GM23338 (cell line): ENCODE data around the gene RNF5. TPM values are rescaled to one million over a fixed set of nuclear protein-coding genes. Genes with fewer than 3 reads are reported as not detected.

ENCODE experiments used
- ATAC-seq: fragments of 200-7000 bp; cut with Tn5 transposase; 3 replicates; pipeline ENCODE4 v1.9.1; 2020
- DNase-seq: peaks from one replicate; pipeline ENCODE4 v3.0.0-alpha.2; 2015; ENCODE audit warnings: low spot score
- H2AFZ ChIP-seq: fragments of 200-600 bp; sonication (generic); 2 replicates; pipeline ENCODE4 v1.8.0; 2016; ENCODE audit warnings: antibody characterized with exemption, mild to moderate bottlenecking, moderate library complexity
- H3F3A ChIP-seq: fragments of 200-600 bp; sonication (generic); replicated peaks from 2 replicates; pipeline ENCODE4 v1.8.0; 2017; ENCODE audit warnings: antibody characterized with exemption, mixed run types, low read depth
- H3K27ac ChIP-seq: fragments of 200-600 bp; sonication (generic); 2 replicates; pipeline ENCODE4 v1.6.1; 2016; ENCODE audit warnings: low read depth
- H3K27me3 ChIP-seq: fragments of 200-600 bp; sonication (generic); 2 replicates; pipeline ENCODE4 v1.8.0; 2016; ENCODE audit warnings: mild to moderate bottlenecking, mixed run types, moderate library complexity; ENCODE audit not compliant: insufficient read depth
- H3K36me3 ChIP-seq: fragments of 200-600 bp; sonication (generic); 2 replicates; pipeline ENCODE4 v1.8.0; 2016; ENCODE audit warnings: mild to moderate bottlenecking; ENCODE audit not compliant: insufficient read depth
- H3K4me1 ChIP-seq: fragments of 200-600 bp; sonication (generic); 2 replicates; pipeline ENCODE4 v1.8.0; 2016; ENCODE audit warnings: mild to moderate bottlenecking, moderate library complexity; ENCODE audit not compliant: insufficient read depth
- H3K4me2 ChIP-seq: fragments of 200-600 bp; sonication (generic); 2 replicates; pipeline ENCODE4 v1.7.1; 2017; ENCODE audit warnings: mixed run types
- H3K4me3 ChIP-seq: fragments of 200-600 bp; sonication (generic); 2 replicates; pipeline ENCODE4 v1.6.1; 2016; ENCODE audit warnings: mixed run types
- H3K79me2 ChIP-seq: fragments of 200-600 bp; sonication (generic); replicated peaks from 2 replicates; pipeline ENCODE4 v1.8.0; 2017; ENCODE audit warnings: mild to moderate bottlenecking; ENCODE audit not compliant: insufficient read depth
- H3K9me2 ChIP-seq: fragments of 200-600 bp; sonication (generic); 2 replicates; pipeline ENCODE4 v1.8.0; 2017; ENCODE audit not compliant: insufficient read depth
- H4K20me1 ChIP-seq: fragments of 200-600 bp; sonication (generic); replicated peaks from 2 replicates; pipeline ENCODE4 v1.8.0; 2017; ENCODE audit warnings: mild to moderate bottlenecking; ENCODE audit not compliant: insufficient read depth
- H3K27ac Mint-ChIP-seq: 2 replicates; pipeline ENCODE4 v1.8.0; 2020; ENCODE audit warnings: inconsistent platforms, mild to moderate bottlenecking, moderate library complexity, mixed read lengths
- H3K27me3 Mint-ChIP-seq: 3 replicates; pipeline ENCODE4 v1.8.0; 2022; ENCODE audit warnings: low read depth, mild to moderate bottlenecking, moderate library complexity, mixed read lengths, inconsistent platforms; ENCODE audit not compliant: insufficient read depth, poor library complexity
- H3K36me3 Mint-ChIP-seq: 3 replicates; pipeline ENCODE4 v1.8.0; 2021; ENCODE audit warnings: low read depth, mild to moderate bottlenecking, inconsistent platforms, moderate library complexity, mixed read lengths
- H3K4me1 Mint-ChIP-seq: 3 replicates; pipeline ENCODE4 v1.8.0; 2020; ENCODE audit warnings: mild to moderate bottlenecking, inconsistent platforms, mixed read lengths
- H3K4me3 Mint-ChIP-seq: 3 replicates; pipeline ENCODE4 v1.8.0; 2021; ENCODE audit warnings: moderate library complexity, mild to moderate bottlenecking, inconsistent platforms, mixed read lengths
- H3K9me3 Mint-ChIP-seq: 3 replicates; pipeline ENCODE4 v1.8.0; 2020; ENCODE audit warnings: moderate library complexity, mild to moderate bottlenecking, inconsistent platforms, mixed read lengths
- CREB1 ChIP-seq: fragments of 250-450 bp; sonication (Bioruptor Pico); IDR thresholded peaks from 2 replicates; pipeline ENCODE4 v1.5.0; 2020; ENCODE audit warnings: low read depth, mild to moderate bottlenecking, moderate library complexity
- ETS1 ChIP-seq: IDR thresholded peaks from 2 replicates; pipeline ENCODE4 v1.6.1; 2016; ENCODE audit warnings: antibody characterized with exemption
- JUNB ChIP-seq: IDR thresholded peaks from one replicate; pipeline ENCODE4 v1.6.1; 2016; ENCODE audit warnings: antibody characterized with exemption; ENCODE audit not compliant: unreplicated experiment
- NANOG ChIP-seq: IDR thresholded peaks from 2 replicates; pipeline ENCODE4 v1.6.1; 2016; ENCODE audit warnings: antibody characterized with exemption, borderline replicate concordance
- POLR2AphosphoS5 ChIP-seq: IDR thresholded peaks from 2 replicates; pipeline ENCODE4 v1.6.1; 2016; ENCODE audit warnings: antibody characterized with exemption, low read depth
- STAT1 ChIP-seq: IDR thresholded peaks from one replicate; pipeline ENCODE4 v1.6.1; 2016; ENCODE audit warnings: antibody characterized with exemption; ENCODE audit not compliant: unreplicated experiment
- ZNF114 ChIP-seq: fragments of 250-450 bp; sonication (Bioruptor Pico); IDR thresholded peaks from 2 replicates; pipeline ENCODE4 v1.5.0; 2020; ENCODE audit warnings: mild to moderate bottlenecking, moderate library complexity
- ZNF331 ChIP-seq: fragments of 250-450 bp; sonication (Bioruptor Pico); IDR thresholded peaks from 2 replicates; pipeline ENCODE4 v1.5.0; 2020; ENCODE audit warnings: low read depth, mild to moderate bottlenecking, moderate library complexity
- polyA plus RNA-seq: library from polyadenylated mRNA; unstranded; fragments of >200 nt; fragmentation: Nextera tagmentation; extraction: Ambion mirVana; gene quantifications from 2 replicates; pipeline ENCODE4 v1.2.1, GENCODE V29; 2016
- total RNA-seq: library from RNA; depleted of rRNA; stranded (reverse); fragments of >200 nt; shearing (Covaris generic); gene quantifications from 2 replicates; pipeline ENCODE4 v1.2.3, GENCODE V29; 2014
- TF ChIP-seq, protein P1 (sequence below), 2 experiments: fragments of 200-600 bp in 1 of 2; sonication (generic) in 1 of 2; conservative IDR thresholded peaks; 2 replicates each; pipeline versions ENCODE4 v1.5.1 to v1.6.1; 2016 to 2017; ENCODE audit warnings: antibody characterized with exemption in 2 of 2, low read depth in 2 of 2, mild to moderate bottlenecking in 2 of 2, moderate library complexity in 1 of 2
- TF ChIP-seq, protein P2 (sequence below): fragments of 250-450 bp; sonication (Bioruptor Pico); IDR thresholded peaks from 2 replicates; pipeline ENCODE4 v1.5.0; 2020; ENCODE audit warnings: mild to moderate bottlenecking, moderate library complexity
- TF ChIP-seq, protein P3 (sequence below): IDR thresholded peaks from one replicate; pipeline ENCODE4 v1.6.1; 2018; ENCODE audit warnings: antibody characterized with exemption; ENCODE audit not compliant: unreplicated experiment

Gene RNF5
- total and polyA plus RNA-seq, 2 experiments from 2014 or later = 119 to 164 TPM

- TF ChIP-seq, protein P1, sequence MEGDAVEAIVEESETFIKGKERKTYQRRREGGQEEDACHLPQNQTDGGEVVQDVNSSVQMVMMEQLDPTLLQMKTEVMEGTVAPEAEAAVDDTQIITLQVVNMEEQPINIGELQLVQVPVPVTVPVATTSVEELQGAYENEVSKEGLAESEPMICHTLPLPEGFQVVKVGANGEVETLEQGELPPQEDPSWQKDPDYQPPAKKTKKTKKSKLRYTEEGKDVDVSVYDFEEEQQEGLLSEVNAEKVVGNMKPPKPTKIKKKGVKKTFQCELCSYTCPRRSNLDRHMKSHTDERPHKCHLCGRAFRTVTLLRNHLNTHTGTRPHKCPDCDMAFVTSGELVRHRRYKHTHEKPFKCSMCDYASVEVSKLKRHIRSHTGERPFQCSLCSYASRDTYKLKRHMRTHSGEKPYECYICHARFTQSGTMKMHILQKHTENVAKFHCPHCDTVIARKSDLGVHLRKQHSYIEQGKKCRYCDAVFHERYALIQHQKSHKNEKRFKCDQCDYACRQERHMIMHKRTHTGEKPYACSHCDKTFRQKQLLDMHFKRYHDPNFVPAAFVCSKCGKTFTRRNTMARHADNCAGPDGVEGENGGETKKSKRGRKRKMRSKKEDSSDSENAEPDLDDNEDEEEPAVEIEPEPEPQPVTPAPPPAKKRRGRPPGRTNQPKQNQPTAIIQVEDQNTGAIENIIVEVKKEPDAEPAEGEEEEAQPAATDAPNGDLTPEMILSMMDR (conservative IDR thresholded peaks at IDR 0.05; ENCODE audit: low read depth in 2 of 2) = no peak
- no peak for TF ChIP-seq NANOG
- no peak for TF ChIP-seq POLR2AphosphoS5
These were observed 10.3 kb downstream of the RNF5 start (continued) for GRCh38 chr6:32188381-32189068.

GRCh38 chr6:32189069-32189741 lies 11.0 kb downstream of the RNF5 start:
- peak overlapping the region; percentile 95 for H3K27ac Mint-ChIP-seq
- H3F3A ChIP-seq = peaks cover 17% of the 10 kb centered on the region
- H3K4me1 ChIP-seq = peaks cover 44% of the 10 kb centered on the region
- no peaks in the 10 kb centered on the region for H3K27me3 ChIP-seq
- H3K4me2 ChIP-seq = peak overlapping the region; percentile 89
- peak overlapping the region; percentile 89 for H3K4me3 Mint-ChIP-seq
- no peaks in the 10 kb centered on the region; the same call in 2 of the 3 replicates for H3K9me3 Mint-ChIP-seq
- no peak overlapping the region for H2AFZ ChIP-seq
- DNase-seq (peak; percentile 14), ATAC-seq (peak; percentile 2; the same call in 2 of the 3 replicates)
- peak overlapping the region; percentile 66 for H3K4me3 ChIP-seq
- peaks cover 37% of the 10 kb centered on the region for H3K36me3 Mint-ChIP-seq
- peaks cover 58% of the 10 kb centered on the region for H3K4me1 Mint-ChIP-seq
- H3K9me2 ChIP-seq = no peaks in the 10 kb centered on the region
- peak overlapping the region; percentile 19; the same call in 1 of the 2 replicates for H3K27ac ChIP-seq
- H3K79me2 ChIP-seq = peaks cover 12% of the 10 kb centered on the region
- H3K27me3 Mint-ChIP-seq = peaks cover 27% of the 10 kb centered on the region
- peaks cover 3% of the 10 kb centered on the region; the same call in 1 of the 2 replicates for H3K36me3 ChIP-seq
- H4K20me1 ChIP-seq = no peaks in the 10 kb centered on the region
- TF ChIP-seq, protein P2, sequence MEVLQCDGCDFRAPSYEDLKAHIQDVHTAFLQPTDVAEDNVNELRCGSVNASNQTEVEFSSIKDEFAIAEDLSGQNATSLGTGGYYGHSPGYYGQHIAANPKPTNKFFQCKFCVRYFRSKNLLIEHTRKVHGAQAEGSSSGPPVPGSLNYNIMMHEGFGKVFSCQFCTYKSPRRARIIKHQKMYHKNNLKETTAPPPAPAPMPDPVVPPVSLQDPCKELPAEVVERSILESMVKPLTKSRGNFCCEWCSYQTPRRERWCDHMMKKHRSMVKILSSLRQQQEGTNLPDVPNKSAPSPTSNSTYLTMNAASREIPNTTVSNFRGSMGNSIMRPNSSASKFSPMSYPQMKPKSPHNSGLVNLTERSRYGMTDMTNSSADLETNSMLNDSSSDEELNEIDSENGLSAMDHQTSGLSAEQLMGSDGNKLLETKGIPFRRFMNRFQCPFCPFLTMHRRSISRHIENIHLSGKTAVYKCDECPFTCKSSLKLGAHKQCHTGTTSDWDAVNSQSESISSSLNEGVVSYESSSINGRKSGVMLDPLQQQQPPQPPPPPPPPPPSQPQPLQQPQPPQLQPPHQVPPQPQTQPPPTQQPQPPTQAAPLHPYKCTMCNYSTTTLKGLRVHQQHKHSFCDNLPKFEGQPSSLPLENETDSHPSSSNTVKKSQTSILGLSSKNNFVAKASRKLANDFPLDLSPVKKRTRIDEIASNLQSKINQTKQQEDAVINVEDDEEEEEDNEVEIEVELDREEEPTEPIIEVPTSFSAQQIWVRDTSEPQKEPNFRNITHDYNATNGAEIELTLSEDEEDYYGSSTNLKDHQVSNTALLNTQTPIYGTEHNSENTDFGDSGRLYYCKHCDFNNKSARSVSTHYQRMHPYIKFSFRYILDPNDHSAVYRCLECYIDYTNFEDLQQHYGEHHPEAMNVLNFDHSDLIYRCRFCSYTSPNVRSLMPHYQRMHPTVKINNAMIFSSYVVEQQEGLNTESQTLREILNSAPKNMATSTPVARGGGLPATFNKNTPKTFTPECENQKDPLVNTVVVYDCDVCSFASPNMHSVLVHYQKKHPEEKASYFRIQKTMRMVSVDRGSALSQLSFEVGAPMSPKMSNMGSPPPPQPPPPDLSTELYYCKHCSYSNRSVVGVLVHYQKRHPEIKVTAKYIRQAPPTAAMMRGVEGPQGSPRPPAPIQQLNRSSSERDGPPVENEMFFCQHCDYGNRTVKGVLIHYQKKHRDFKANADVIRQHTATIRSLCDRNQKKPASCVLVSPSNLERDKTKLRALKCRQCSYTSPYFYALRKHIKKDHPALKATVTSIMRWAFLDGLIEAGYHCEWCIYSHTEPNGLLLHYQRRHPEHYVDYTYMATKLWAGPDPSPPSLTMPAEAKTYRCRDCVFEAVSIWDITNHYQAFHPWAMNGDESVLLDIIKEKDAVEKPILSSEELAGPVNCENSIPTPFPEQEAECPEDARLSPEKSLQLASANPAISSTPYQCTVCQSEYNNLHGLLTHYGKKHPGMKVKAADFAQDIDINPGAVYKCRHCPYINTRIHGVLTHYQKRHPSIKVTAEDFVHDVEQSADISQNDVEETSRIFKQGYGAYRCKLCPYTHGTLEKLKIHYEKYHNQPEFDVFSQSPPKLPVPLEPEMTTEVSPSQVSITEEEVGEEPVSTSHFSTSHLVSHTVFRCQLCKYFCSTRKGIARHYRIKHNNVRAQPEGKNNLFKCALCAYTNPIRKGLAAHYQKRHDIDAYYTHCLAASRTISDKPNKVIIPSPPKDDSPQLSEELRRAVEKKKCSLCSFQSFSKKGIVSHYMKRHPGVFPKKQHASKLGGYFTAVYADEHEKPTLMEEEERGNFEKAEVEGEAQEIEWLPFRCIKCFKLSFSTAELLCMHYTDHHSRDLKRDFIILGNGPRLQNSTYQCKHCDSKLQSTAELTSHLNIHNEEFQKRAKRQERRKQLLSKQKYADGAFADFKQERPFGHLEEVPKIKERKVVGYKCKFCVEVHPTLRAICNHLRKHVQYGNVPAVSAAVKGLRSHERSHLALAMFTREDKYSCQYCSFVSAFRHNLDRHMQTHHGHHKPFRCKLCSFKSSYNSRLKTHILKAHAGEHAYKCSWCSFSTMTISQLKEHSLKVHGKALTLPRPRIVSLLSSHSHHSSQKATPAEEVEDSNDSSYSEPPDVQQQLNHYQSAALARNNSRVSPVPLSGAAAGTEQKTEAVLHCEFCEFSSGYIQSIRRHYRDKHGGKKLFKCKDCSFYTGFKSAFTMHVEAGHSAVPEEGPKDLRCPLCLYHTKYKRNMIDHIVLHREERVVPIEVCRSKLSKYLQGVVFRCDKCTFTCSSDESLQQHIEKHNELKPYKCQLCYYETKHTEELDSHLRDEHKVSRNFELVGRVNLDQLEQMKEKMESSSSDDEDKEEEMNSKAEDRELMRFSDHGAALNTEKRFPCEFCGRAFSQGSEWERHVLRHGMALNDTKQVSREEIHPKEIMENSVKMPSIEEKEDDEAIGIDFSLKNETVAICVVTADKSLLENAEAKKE (CRISPR knock-in tag) = no peak
- TF ChIP-seq, protein P3, sequence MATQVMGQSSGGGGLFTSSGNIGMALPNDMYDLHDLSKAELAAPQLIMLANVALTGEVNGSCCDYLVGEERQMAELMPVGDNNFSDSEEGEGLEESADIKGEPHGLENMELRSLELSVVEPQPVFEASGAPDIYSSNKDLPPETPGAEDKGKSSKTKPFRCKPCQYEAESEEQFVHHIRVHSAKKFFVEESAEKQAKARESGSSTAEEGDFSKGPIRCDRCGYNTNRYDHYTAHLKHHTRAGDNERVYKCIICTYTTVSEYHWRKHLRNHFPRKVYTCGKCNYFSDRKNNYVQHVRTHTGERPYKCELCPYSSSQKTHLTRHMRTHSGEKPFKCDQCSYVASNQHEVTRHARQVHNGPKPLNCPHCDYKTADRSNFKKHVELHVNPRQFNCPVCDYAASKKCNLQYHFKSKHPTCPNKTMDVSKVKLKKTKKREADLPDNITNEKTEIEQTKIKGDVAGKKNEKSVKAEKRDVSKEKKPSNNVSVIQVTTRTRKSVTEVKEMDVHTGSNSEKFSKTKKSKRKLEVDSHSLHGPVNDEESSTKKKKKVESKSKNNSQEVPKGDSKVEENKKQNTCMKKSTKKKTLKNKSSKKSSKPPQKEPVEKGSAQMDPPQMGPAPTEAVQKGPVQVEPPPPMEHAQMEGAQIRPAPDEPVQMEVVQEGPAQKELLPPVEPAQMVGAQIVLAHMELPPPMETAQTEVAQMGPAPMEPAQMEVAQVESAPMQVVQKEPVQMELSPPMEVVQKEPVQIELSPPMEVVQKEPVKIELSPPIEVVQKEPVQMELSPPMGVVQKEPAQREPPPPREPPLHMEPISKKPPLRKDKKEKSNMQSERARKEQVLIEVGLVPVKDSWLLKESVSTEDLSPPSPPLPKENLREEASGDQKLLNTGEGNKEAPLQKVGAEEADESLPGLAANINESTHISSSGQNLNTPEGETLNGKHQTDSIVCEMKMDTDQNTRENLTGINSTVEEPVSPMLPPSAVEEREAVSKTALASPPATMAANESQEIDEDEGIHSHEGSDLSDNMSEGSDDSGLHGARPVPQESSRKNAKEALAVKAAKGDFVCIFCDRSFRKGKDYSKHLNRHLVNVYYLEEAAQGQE = no peak
- TF ChIP-seq JUNB (no peak), ETS1 (no peak), STAT1 (no peak), CREB1 (CRISPR knock-in tag) (no peak), ZNF331 (CRISPR knock-in tag) (no peak), NANOG (no peak), ZNF114 (CRISPR knock-in tag) (no peak), POLR2AphosphoS5 (no peak)
